Spleen (tissue), 11 donors: ENCODE measurements around the gene MOB3B. TPM values are rescaled to one million over a fixed set of nuclear protein-coding genes. Genes with fewer than 3 reads are reported as not detected.
"Not testable (repeated sequence)": the region's sequence is repeated elsewhere in the genome, so short reads cannot be mapped to it uniquely, and the experiment has no call there.

Experiments
- DNase-seq: peaks from one replicate; pipeline ENCODE4 v3.0.0-alpha.2; 2020
- H3K27ac ChIP-seq, 8 donors: fragments of 200-600 bp; sonication (generic) in 7 of 8; 1 replicate in 4 of 8; 2 replicates in 4 of 8; pipeline versions ENCODE4 v1.5.0 to v1.8.0; 2016 to 2021; ENCODE audit warnings: inconsistent platforms in 4 of 8, mild to moderate bottlenecking in 4 of 8, moderate library complexity in 1 of 8
- H3K27me3 ChIP-seq, 7 donors: fragments of 200-600 bp; sonication (generic) in 6 of 7; replicated peaks in 1 of 7; 1 replicate in 4 of 7; 2 replicates in 3 of 7; pipeline versions ENCODE4 v1.5.0 to v1.8.0; 2016 to 2021; ENCODE audit warnings: inconsistent platforms in 3 of 7, mild to moderate bottlenecking in 1 of 7
- H3K36me3 ChIP-seq, 6 donors: fragments of 200-600 bp; sonication (generic) in 5 of 6; 1 replicate in 4 of 6; 2 replicates in 2 of 6; pipeline versions ENCODE4 v1.5.0 to v1.8.0; 2016 to 2021; ENCODE audit warnings: inconsistent platforms in 2 of 6
- H3K4me1 ChIP-seq, 6 donors: fragments of 200-600 bp; sonication (generic) in 5 of 6; 1 replicate in 3 of 6; 2 replicates in 3 of 6; pipeline versions ENCODE4 v1.5.0 to v1.8.0; 2016 to 2021; ENCODE audit warnings: inconsistent platforms in 3 of 6
- H3K4me3 ChIP-seq, 8 donors: fragments of 200-600 bp; sonication (generic) in 7 of 8; 1 replicate in 4 of 8; 2 replicates in 4 of 8; pipeline versions ENCODE4 v1.5.0 to v1.8.0; 2016 to 2021; ENCODE audit warnings: inconsistent platforms in 4 of 8, mild to moderate bottlenecking in 4 of 8, moderate library complexity in 2 of 8
- H3K9me3 ChIP-seq, 8 donors: fragments of 200-600 bp; sonication (generic) in 7 of 8; 1 replicate in 4 of 8; 2 replicates in 4 of 8; pipeline versions ENCODE4 v1.5.0 to v1.8.0; 2016 to 2021; ENCODE audit warnings: inconsistent platforms in 4 of 8
- POLR2A ChIP-seq, 3 donors: fragments of 450-650 bp; IDR thresholded peaks; one replicate each; pipeline ENCODE4 v1.5.1; 2017; ENCODE audit warnings: antibody characterized with exemption in 3 of 3, mild to moderate bottlenecking in 1 of 3
- POLR2AphosphoS5 ChIP-seq, 3 donors: sonication (generic); formaldehyde crosslinking; IDR thresholded peaks; one replicate each; pipeline ENCODE4 v1.5.1; 2017; ENCODE audit warnings: antibody characterized with exemption in 3 of 3
- WGBS, 5 donors: extraction: QIAGEN DNeasy Blood & Tissue Kit in 3 of 5; methylation state at CpG; one replicate each; pipeline versions ENCODE4 v1.1.5 to v1.1.7; 2013 to 2018; 5-methylcytosine and 5-hydroxymethylcytosine counted together
- intact Hi-C: fragments of 100-400 bp; cut with DNase I; formaldehyde crosslinking; loops from one replicate; pipeline ENCODE4 v1.15.0; 2023; ENCODE audit warnings: low total_unique reads
- polyA plus RNA-seq, 3 donors: library from polyadenylated mRNA; stranded (reverse); fragments of 200-250 nt; gene quantifications; one replicate each; pipeline ENCODE4 v1.2.1, GENCODE V29; 2013
- total RNA-seq, 7 donors: library from RNA; depleted of rRNA in 3 of 7; stranded (reverse); fragments of >200 nt in 3 of 7; fragmentation: NEBNext Ultra II Directional in 4 of 7; extraction: Animal tissue kit (Norgen Biotek cat#: 25700) in 4 of 7; gene quantifications; one replicate each; pipeline versions ENCODE4 v1.1.0 to v1.2.1, GENCODE V29; 2016 to 2021
- TF ChIP-seq, protein P1 (sequence below), 11 experiments: fragments of 200-600 bp in 7 of 11; fragments of 450-650 bp in 4 of 11; sonication (generic) in 4 of 11; IDR thresholded peaks in 8 of 11; conservative IDR thresholded peaks in 3 of 11; 1 replicate in 7 of 11; 2 replicates in 4 of 11; pipeline versions ENCODE4 v1.4.0 to v1.8.0; 2016 to 2021; ENCODE audit warnings: antibody characterized with exemption in 11 of 11, inconsistent platforms in 4 of 11, mild to moderate bottlenecking in 1 of 11
- donor health status: healthy with polysubstance abuse.
- donor health status: DM: no; HTN: no; CAD: no; lungs with moderate emphysema.
- donor health status: DM: no; HTN: no; CAD: no.
- donor health status: Bipolar disorder and iron deficiency.
- donor health status: healthy.
- donor health status: DM: no; HTN: no; CAD: no.
- donor health status: DM: yes; HTN: yes; CAD: no.

MOB3B gene
- total and polyA plus RNA-seq, 10 donors = 9.4 to 27.7 (median 19.9) TPM

DNA sequence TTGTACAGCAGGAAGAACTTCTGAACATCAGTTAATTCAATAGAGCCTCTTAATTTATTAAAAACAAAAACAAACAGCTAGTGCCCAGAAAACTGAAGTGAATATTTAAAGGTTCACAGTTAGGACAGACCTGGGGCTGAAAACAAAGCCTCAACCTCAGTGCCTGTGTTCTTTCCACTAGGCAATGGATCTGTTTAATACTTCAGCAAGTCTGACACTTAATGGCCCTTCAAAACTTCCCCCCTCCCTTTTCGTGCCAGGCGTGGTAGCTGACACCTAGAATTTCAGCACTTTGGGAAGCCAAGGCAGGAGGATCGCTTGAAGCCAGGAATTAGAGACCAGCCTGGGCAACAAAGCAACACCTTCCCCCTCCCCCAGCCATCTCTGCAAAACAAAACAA lies 60.1 kb downstream of the MOB3B start:
- intact Hi-C loops = no loop called here
- Histone ChIP-seq H3K4me1 (peaks cover 4 to 76% (median 24%) of the 10 kb centered on the region in 6 donors), H3K9me3 (no peaks in the 10 kb centered on the region), H3K27me3 (no peaks in the 10 kb centered on the region), H3K27ac (peak overlapping the region in 4 of 8 donors; percentile 1 to 28 (median 24)), H3K4me3 (no peak overlapping the region), H3K36me3 (peaks cover 0 to 11% (median 0%) of the 10 kb centered on the region in 6 donors)
- WGBS, 5 donors = 74 to 93% (median 77%) methylated on average over 3 of the region's 3 CpGs
- no peak for DNase-seq
- TF ChIP-seq, protein P1, sequence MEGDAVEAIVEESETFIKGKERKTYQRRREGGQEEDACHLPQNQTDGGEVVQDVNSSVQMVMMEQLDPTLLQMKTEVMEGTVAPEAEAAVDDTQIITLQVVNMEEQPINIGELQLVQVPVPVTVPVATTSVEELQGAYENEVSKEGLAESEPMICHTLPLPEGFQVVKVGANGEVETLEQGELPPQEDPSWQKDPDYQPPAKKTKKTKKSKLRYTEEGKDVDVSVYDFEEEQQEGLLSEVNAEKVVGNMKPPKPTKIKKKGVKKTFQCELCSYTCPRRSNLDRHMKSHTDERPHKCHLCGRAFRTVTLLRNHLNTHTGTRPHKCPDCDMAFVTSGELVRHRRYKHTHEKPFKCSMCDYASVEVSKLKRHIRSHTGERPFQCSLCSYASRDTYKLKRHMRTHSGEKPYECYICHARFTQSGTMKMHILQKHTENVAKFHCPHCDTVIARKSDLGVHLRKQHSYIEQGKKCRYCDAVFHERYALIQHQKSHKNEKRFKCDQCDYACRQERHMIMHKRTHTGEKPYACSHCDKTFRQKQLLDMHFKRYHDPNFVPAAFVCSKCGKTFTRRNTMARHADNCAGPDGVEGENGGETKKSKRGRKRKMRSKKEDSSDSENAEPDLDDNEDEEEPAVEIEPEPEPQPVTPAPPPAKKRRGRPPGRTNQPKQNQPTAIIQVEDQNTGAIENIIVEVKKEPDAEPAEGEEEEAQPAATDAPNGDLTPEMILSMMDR (IDR thresholded peaks at IDR 0.05 in 8 of 11, conservative IDR thresholded peaks at IDR 0.05 in 3 of 11) = no peak
- no peak for TF ChIP-seq POLR2A (IDR thresholded peaks at IDR 0.05)
- no peak for TF ChIP-seq POLR2AphosphoS5 (IDR thresholded peaks at IDR 0.05)

DNA sequence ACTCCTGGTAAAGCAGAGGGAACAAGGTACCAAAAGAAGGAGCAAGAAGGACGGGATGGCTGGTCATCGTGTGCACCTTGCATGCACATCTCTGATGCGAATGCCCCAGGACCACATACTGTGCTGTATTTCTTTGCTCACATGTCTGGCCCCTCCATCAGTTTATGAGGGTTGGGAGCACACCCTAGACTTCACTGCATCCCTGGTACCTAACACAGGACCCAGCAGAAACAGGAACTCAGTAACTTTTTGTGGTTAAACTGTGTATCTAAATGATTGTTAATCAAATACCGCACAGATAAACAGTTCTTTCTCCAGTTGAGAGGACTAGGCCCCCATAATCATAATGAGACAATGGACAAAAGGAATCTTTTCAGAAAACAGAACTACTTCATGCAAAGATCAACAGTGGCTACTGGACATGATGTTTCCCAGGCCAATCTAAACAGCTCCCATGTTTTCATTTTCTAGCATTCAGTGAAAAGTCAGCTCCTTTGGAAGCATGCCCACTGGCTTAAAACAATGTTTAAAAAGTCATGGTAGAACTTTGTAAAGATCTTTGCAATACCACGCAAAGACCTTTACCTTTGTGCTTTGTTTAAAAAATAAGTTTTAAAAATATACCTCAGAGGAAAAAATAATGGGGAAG lies 61.0 kb downstream of the MOB3B start:
- 79 to 85% (median 84%) methylated on average over 5 of the region's 5 CpGs for whole genome bisulfite sequencing, 5 donors

DNA sequence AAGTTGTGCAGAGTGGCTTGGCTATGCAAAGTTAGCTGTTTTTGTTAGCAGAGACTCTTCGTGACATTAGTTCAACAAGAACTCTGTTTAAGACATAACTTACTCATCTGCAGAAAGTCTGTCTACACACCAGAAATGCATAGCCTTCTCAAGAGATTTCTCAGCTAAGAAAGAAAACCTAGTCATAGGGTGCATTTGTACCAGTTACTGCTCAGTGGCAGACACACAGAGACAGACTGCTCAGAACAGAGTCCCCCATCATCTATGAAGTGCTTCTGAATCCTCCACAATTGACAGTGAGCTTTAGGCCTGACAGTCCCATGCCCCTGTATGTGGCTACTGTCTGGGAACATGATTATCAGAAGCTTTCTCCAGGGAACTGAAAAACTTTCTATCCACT lies 61.6 kb downstream of the MOB3B start:
- TF ChIP-seq POLR2AphosphoS5 (IDR thresholded peaks at IDR 0.05) = no peak
- TF ChIP-seq, protein P1 (IDR thresholded peaks at IDR 0.05 in 8 of 11, conservative IDR thresholded peaks at IDR 0.05 in 3 of 11) = no peak
- no peak for TF ChIP-seq POLR2A (IDR thresholded peaks at IDR 0.05)
- Histone ChIP-seq H3K27ac (no peak overlapping the region), H3K27me3 (no peaks in the 10 kb centered on the region), H3K36me3 (peaks cover 0 to 11% (median 0%) of the 10 kb centered on the region in 6 donors), H3K4me3 (no peak overlapping the region), H3K4me1 (peaks cover 4 to 60% (median 24%) of the 10 kb centered on the region in 6 donors), H3K9me3 (no peaks in the 10 kb centered on the region)
- DNase-seq = no peak
- intact Hi-C loops = no loop called here
- WGBS, 5 donors = 80 to 86% (median 83%) methylated on average over 1 of the region's 1 CpG

More for the DNA sequence above, 61.0 kb downstream of the MOB3B start:
- H3K9me3 ChIP-seq = no peaks in the 10 kb centered on the region
- H3K4me3 ChIP-seq = no peak overlapping the region
- intact Hi-C loops = no loop called here
- TF ChIP-seq POLR2AphosphoS5 (IDR thresholded peaks at IDR 0.05) = no peak
- no peak for TF ChIP-seq POLR2A (IDR thresholded peaks at IDR 0.05)
- TF ChIP-seq, protein P1 (IDR thresholded peaks at IDR 0.05 in 8 of 11, conservative IDR thresholded peaks at IDR 0.05 in 3 of 11) = no peak
- peaks cover 4 to 66% (median 24%) of the 10 kb centered on the region in 6 donors for H3K4me1 ChIP-seq
- H3K27me3 ChIP-seq = no peaks in the 10 kb centered on the region
- peaks cover 0 to 11% (median 0%) of the 10 kb centered on the region in 6 donors for H3K36me3 ChIP-seq
- DNase-seq = peak; percentile 56
- H3K27ac ChIP-seq = no peak overlapping the region

DNA sequence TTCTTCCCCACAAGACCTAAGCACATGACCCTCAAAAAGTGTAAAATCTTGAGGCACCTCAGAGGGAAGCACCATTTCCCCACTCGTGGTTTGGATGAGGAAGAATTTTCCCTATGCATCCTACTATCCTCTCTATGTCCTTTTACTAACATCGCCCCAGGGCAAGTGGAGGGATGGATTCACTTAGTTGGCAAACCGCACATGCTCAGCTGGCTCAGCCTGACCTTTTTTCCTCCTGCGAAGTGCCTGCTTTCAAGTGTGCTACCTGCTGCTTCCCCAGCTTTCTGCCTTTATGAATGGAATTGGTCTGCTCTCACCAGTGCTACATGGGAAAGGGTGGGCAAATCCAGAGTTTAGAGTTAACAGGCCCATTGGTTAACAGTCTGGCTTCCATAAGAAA lies 62.1 kb downstream of the MOB3B start:
- WGBS, 5 donors = 84 to 94% (median 87%) methylated on average over 4 of the region's 4 CpGs
- no peak overlapping the region for H3K27ac ChIP-seq
- H3K4me3 ChIP-seq = no peak overlapping the region
- no peak for DNase-seq
- intact Hi-C loops = no loop called here
- H3K36me3 ChIP-seq = peaks cover 0 to 11% (median 0%) of the 10 kb centered on the region in 6 donors
- no peaks in the 10 kb centered on the region for H3K27me3 ChIP-seq
- H3K4me1 ChIP-seq = peaks cover 4 to 57% (median 25%) of the 10 kb centered on the region in 6 donors
- no peaks in the 10 kb centered on the region for H3K9me3 ChIP-seq
- TF ChIP-seq POLR2A (IDR thresholded peaks at IDR 0.05) (no peak), POLR2AphosphoS5 (IDR thresholded peaks at IDR 0.05) (no peak)
- TF ChIP-seq, protein P1 (IDR thresholded peaks at IDR 0.05 in 8 of 11, conservative IDR thresholded peaks at IDR 0.05 in 3 of 11) = no peak

DNA sequence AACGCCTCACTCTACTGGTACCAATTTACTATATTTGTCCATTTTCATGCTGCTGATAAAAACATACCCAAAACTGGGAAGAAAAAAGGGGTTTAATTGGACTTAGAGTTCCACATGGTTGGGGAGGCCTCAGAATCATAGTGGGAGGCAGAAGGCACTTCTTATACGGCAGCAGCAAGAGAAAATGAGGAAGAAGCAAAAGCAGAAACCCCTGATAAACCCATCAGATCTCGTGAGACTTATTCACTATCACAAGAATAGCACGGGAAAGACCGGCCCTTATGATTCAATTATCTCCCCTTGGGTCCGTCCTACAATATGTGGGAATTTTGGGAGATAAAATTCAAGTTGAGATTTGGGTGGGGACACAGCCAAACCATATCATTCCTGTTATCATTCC lies 63.1 kb downstream of the MOB3B start:
- WGBS, 5 donors = 68 to 86% (median 71%) methylated on average over 6 of the region's 6 CpGs
- H3K27me3 ChIP-seq, H3K27ac ChIP-seq, H3K4me3 ChIP-seq, DNase-seq, H3K9me3 ChIP-seq, intact Hi-C loops: not testable (repeated sequence)
- peaks cover 6 to 57% (median 25%) of the 10 kb centered on the region in 6 donors for H3K4me1 ChIP-seq
- H3K36me3 ChIP-seq = peaks cover 0 to 11% (median 0%) of the 10 kb centered on the region in 6 donors

DNA sequence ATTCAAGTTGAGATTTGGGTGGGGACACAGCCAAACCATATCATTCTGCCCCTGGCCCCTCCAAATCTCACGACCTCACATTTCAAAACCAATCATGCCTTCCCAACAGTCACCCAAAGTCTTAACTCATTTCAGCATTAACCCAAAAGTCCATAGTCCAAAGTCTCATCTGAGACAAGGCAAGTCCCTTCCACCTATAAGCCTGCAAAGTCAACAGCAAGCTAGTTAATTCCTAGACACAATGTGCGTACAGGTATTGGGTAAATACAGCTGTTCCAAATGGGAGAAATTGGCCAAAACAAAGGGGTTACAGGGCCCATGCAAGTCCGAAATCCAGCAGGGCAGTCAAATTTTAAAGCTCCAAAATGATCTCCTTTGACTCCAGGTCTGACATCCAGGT lies 64.7 kb downstream of the MOB3B start:
- DNase-seq, H3K36me3 ChIP-seq, H3K27me3 ChIP-seq, H3K27ac ChIP-seq, H3K9me3 ChIP-seq, H3K4me3 ChIP-seq, intact Hi-C loops: not testable (repeated sequence)
- peaks cover 19 to 57% (median 34%) of the 10 kb centered on the region in 6 donors for H3K4me1 ChIP-seq
- WGBS, 5 donors = 87 to 96% (median 91%) methylated on average over 3 of the region's 3 CpGs
